Esophagus squamous epithelium (tissue), 5 donors: Measurements from ENCODE around the gene OGDH. TPM values are rescaled to one million over a fixed set of nuclear protein-coding genes. Genes with fewer than 3 reads are reported as not detected.

ENCODE experiments used
- DNase-seq: peaks from one replicate; lab custom pipeline; 2025; lab: John Stamatoyannopoulos, UW
- H3K27ac ChIP-seq, 4 donors: fragments of 200-600 bp; sonication (generic); one replicate each; pipeline ENCODE4 v1.5.1; 2016 to 2019; ENCODE audit warnings: mild to moderate bottlenecking in 1 of 4
- H3K27me3 ChIP-seq, 4 donors: fragments of 200-600 bp; sonication (generic); 1 replicate in 3 of 4; 2 replicates in 1 of 4; pipeline versions ENCODE4 v1.5.1 to v1.6.0; 2017 to 2021; ENCODE audit warnings: antibody characterized with exemption in 1 of 4
- H3K36me3 ChIP-seq, 3 donors: fragments of 200-600 bp; sonication (generic); one replicate each; pipeline ENCODE4 v1.5.1; 2016 to 2019
- H3K4me1 ChIP-seq, 3 donors: fragments of 200-600 bp; sonication (generic); one replicate each; pipeline ENCODE4 v1.5.1; 2017 to 2019
- H3K4me3 ChIP-seq, 4 donors: fragments of 200-600 bp; sonication (generic); 1 replicate in 3 of 4; 2 replicates in 1 of 4; pipeline ENCODE4 v1.5.1; 2016 to 2019; ENCODE audit warnings: mild to moderate bottlenecking in 2 of 4, moderate library complexity in 1 of 4
- H3K9me3 ChIP-seq, 3 donors: fragments of 200-600 bp; sonication (generic); one replicate each; pipeline ENCODE4 v1.5.1; 2016 to 2019
- CTCF ChIP-seq, 6 experiments: fragments of 450-650 bp in 4 of 6; fragments of 200-600 bp in 2 of 6; sonication (generic) in 2 of 6; IDR thresholded peaks; one replicate each; pipeline ENCODE4 v1.5.1; 2016 to 2019; ENCODE audit warnings: antibody characterized with exemption in 6 of 6, mild to moderate bottlenecking in 4 of 6, moderate library complexity in 4 of 6
- POLR2A ChIP-seq, 4 donors: fragments of 450-650 bp; IDR thresholded peaks; one replicate each; pipeline ENCODE4 v1.6.1; 2017; ENCODE audit warnings: antibody characterized with exemption in 4 of 4, mild to moderate bottlenecking in 4 of 4, moderate library complexity in 3 of 4
- WGBS, 2 donors: methylation state at CpG; one replicate each; pipeline ENCODE4 v1.1.5; 2018; 5-methylcytosine and 5-hydroxymethylcytosine counted together
- intact Hi-C: fragments of 100-400 bp; cut with DNase I; formaldehyde crosslinking; loops from one replicate; pipeline ENCODE4 v1.15.0; 2022
- total RNA-seq, 4 donors: library from RNA; depleted of rRNA; stranded (reverse); fragments of >200 nt; gene quantifications; one replicate each; pipeline ENCODE4 v1.1.0, GENCODE V29; 2016
- donor health status: DM: yes; HTN: yes; CAD: no.

Gene OGDH
- total RNA-seq, result 100 to 1,000 TPM in 1 of 4 donors, 10 to 100 TPM in 3; 68.9 to 102 (median 89.5) TPM

GRCh38 chr7:44606341-44607140 is at the start of gene OGDH:
Gene OGDH (plus strand): TSS chr7:44606627. CDS start chr7:44624344, 17,717 bp downstream.
- Histone ChIP-seq H3K4me1 (peaks cover 7 to 30% (median 18%) of the 10 kb centered on the region in 3 donors), H3K36me3 (no peaks in the 10 kb centered on the region), H3K27me3 (peaks cover 0 to 5% (median 0%) of the 10 kb centered on the region in 4 donors), H3K27ac (peak within 1 kb of the TSS; percentile 97 to 99 (median 99)), H3K9me3 (no peaks in the 10 kb centered on the region), H3K4me3 (peak within 1 kb of the TSS; percentile 74 to 85 (median 81))
- peak; percentile 91 for DNase-seq
- TF ChIP-seq CTCF (IDR thresholded peaks at IDR 0.05) (peak in 3 of 6 experiments; percentile 21 to 38 (median 29)), POLR2A (IDR thresholded peaks at IDR 0.05) (peak in 3 of 4 donors; percentile 92 to 97 (median 93))
- intact Hi-C loops, result no loop called here
- 0% methylated on average over 12 to 18 of the region's 93 CpGs for WGBS, 2 donors

GRCh38 chr7:44557485-44557884 is 48.9 kb upstream of the OGDH start:
- intact Hi-C loops, result no loop called here

GRCh38 chr7:44559485-44559884 is 46.9 kb upstream of the OGDH start:
- WGBS, 2 donors, result 53 to 67% methylated on average over 4 of the region's 4 CpGs

More at GRCh38 chr7:44557485-44557884, 48.9 kb upstream of the OGDH start:
- Histone ChIP-seq H3K4me3 (no peak overlapping the region), H3K9me3 (no peaks in the 10 kb centered on the region), H3K4me1 (peaks cover 2 to 22% (median 5%) of the 10 kb centered on the region in 3 donors), H3K27ac (no peak overlapping the region), H3K36me3 (no peaks in the 10 kb centered on the region), H3K27me3 (no peaks in the 10 kb centered on the region)
- no peak for DNase-seq
- 89 to 90% methylated on average over 2 of the region's 2 CpGs for WGBS, 2 donors
- TF ChIP-seq CTCF (IDR thresholded peaks at IDR 0.05) (no peak), POLR2A (IDR thresholded peaks at IDR 0.05) (no peak)

GRCh38 chr7:44561481-44561880 is 44.9 kb upstream of the OGDH start:
- no peak for DNase-seq
- H3K9me3 ChIP-seq, result no peaks in the 10 kb centered on the region
- H3K27me3 ChIP-seq, result no peaks in the 10 kb centered on the region
- peaks cover 4 to 35% (median 10%) of the 10 kb centered on the region in 3 donors for H3K36me3 ChIP-seq
- intact Hi-C loops, result loop anchor here (10.0 kb wide), 1 partner anchor 327 kb away; no protein-coding TSS in a partner anchor
- peaks cover 3 to 39% (median 7%) of the 10 kb centered on the region in 3 donors for H3K4me1 ChIP-seq
- WGBS, 2 donors, result 84 to 90% methylated on average over 5 to 6 of the region's 6 CpGs
- no peak overlapping the region for H3K4me3 ChIP-seq
- TF ChIP-seq CTCF (IDR thresholded peaks at IDR 0.05) (no peak), POLR2A (IDR thresholded peaks at IDR 0.05) (no peak)
- no peak overlapping the region for H3K27ac ChIP-seq

More at GRCh38 chr7:44559485-44559884, 46.9 kb upstream of the OGDH start:
- TF ChIP-seq CTCF (IDR thresholded peaks at IDR 0.05) (no peak), POLR2A (IDR thresholded peaks at IDR 0.05) (no peak)
- peaks cover 0 to 15% (median 3%) of the 10 kb centered on the region in 3 donors for H3K36me3 ChIP-seq
- intact Hi-C loops, result no loop called here
- no peaks in the 10 kb centered on the region for H3K27me3 ChIP-seq
- peak overlapping the region in 1 of 4 donors; percentile 11 for H3K27ac ChIP-seq
- H3K4me1 ChIP-seq, result peaks cover 3 to 30% (median 7%) of the 10 kb centered on the region in 3 donors
- no peak overlapping the region for H3K4me3 ChIP-seq
- no peak for DNase-seq
- no peaks in the 10 kb centered on the region for H3K9me3 ChIP-seq
